Hypothalamus (tissue), 51 donors: Measurements from ENCODE around the gene ITGAE.
"Not testable (repeated sequence)": the region's sequence is repeated elsewhere in the genome, so short reads cannot be mapped to it uniquely, and the experiment has no call there.

Source experiments
- DNase-seq, 51 donors: peaks; one replicate each; lab custom pipeline; 2025; lab: John Stamatoyannopoulos, UW

The ITGAE gene

DNA sequence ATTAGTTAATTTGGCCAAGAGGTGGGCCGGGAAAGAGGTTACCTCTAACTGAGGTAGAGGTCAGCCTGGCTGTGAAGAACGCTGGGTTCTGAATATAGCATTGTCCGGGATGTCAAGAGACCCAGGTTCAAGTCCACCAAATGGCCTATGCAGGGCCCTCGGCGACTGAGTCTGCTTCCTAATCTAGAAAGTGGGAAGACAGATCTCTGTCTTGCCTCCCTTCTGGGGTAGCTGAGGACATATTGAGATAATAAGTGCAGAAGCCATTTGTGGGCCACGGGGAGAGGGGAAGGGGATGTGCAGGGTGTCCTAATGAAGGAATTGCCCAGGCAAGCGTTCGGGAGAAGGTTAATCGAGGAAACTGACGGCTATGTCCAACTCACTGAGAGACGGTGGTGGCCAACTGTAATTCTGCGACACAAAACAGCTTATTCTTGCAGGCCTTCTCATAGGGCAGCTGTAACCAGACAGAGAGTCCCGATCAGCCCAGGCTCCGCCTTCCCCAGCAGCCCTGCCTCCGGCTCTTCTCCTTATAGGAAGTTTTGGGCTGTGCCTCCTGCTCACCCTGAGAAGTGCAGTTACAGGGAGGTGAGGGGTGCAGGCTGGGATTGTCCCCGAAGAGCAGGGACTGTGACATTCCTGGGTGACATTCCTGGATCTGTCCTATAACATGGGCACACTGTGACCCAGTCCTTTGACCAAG is 61.4 kb downstream of the ITGAE start:
- DNase-seq = peak in 1 of 51 donors; percentile 10

DNA sequence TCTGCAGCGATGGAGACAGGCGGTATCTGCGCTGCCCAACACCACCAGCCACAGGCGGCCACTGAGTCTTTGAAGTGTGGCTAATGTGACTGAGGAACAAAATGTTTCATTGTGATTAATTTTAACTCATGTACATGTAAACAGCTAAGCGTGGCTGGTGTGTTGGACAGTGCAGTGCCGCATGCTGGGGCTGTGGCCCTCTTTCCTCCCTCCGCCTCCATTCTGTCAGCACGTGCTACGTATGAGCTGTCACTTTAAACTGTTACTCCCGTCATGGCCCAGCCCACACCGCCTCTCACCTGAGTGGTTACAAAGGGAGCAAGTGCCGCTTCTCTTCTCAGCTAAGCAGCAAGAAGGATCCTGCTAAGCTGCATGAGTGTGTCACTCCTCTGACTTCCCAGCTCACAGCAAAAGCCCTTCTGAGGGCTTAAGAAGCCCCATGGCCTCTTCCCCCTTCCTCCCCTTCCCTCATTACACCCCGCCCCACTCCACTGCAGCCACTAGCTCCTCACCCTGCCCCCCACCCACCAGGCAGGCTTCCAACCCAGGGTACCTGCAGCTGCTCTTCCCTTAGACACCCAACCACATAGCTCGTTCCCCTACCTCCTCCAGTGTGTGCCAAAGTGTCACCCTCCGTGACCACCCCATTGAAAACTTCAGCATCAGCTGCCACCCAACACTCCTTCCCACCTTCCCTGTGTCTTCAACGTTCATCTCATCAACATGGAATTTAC is 62.3 kb downstream of the ITGAE start:
- DNase-seq = peak in 25 of 51 donors; percentile 10 to 72 (median 26)

DNA sequence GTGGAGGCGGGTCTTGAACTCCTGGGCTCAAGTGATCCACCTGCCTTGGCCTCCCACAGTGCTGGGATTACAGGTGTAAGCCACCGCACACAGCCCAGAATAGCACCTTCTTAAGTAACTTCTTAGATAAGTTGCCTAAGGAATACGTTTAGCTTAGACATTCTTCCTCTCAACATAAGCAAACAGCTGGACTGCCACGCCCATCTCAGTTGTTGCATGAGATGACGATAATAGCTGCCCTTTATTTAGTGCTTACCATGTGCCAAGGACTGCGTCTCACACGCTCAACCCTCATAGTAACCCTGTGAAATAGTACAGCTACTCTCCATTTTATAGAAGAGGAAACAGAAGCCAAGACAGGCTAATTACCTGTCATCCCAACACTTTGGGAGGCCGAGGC is 65.5 kb downstream of the ITGAE start:
- no peak for DNase-seq

DNA sequence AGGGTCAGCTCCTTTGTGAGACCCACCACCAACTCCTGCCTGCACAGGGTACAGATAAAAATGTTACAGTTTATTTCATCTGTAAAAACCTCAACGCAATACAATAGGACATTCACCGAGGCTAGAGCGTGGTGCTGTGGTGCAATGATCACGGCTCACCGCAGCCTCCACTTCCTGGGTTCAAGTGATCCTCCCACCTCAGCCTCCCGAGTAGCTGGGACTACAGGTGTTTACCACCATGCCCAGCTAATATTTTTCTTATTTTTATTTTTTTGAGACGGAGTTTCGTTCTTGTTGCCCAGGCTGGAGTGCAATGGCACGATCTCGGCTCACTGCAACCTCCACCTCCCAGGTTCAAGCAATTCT is 66.1 kb downstream of the ITGAE start:
- not testable (repeated sequence) for DNase-seq

DNA sequence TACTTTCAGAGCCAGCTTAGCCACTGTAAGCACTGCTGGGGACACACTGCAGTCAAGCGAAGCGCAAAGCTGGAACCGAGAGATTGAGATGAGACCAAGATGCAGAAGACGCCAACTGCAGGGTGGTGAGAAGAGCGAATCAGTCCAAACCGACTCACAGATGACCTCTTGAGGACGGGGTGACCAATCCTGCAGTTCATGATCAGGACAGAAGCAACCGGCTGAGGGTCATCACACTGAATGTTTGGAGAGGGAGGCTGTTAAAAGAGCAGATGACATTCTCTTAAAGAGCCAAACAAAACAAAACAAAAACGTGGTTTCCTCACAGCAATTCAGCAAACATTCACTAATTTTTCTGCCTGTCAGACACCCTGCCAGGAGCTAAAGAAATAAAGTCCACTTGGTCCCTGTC is 68.8 kb downstream of the ITGAE start:
- no peak for DNase-seq

DNA sequence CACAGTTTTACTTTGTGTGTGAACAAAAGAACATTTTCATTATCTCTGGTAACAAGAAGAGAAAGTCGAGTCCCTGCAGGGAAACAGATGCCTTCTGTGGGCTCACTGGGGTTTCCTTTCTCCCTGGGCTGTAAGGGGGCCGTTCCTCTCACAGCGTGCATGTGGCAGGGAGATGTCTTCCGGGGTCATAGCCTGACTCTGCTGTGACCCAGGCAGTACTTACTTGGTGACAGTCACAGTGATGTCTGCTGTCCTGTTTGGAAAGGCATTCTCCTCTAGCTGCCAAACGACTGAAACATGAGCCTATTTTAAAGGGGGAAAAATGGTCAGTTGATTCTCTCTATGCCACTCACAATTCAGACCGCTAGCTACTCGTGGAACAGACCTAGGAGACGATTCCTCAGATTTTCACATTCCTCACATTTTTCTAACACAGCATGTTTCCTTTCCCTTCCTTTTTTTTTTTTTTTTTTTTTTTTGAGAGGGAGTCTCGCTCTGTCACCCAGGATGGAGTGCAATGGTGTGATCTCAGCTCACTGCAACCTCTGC is 70.0 kb downstream of the ITGAE start:
- no peak for DNase-seq

DNA sequence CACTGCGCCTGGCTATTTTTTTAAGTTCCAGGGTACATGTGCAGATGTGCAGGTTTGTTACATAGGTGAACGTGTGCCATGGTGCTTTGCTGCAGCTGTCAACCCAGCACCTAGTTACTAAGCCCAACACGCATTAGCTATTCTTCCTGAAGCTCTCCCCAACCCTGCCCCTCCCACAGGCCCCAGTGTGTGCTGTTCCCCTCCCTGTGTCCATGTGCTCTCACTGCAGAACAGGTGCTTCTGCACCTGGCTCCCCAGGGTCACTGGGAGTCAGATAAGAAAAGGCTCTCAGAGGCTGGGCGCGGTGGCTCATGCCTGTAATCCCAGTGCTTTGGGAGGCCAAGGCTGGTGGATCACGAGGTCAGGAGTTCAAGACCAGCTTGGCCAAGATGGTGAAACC is 71.1 kb downstream of the ITGAE start:
- DNase-seq = no peak

DNA sequence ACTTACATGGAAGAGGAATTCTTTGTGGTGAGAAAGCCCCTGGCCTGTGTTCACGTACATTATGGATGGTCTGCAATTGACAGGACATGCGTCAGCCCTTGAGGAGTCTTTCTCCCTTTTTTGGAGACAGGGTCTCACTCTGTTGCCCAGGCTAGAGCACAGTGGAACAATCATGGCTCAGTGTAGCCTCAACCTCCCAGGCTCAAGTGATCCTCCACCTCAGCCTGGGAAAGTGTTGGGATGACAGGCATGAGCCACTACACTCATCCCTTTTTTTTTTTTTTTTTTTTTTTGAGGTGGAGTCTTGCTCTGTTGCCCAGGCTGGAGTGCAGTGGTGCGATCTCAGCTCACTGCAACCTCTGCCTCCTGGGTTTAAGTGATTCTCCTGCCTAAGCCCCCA is 72.9 kb downstream of the ITGAE start:
- not testable (repeated sequence) for DNase-seq

DNA sequence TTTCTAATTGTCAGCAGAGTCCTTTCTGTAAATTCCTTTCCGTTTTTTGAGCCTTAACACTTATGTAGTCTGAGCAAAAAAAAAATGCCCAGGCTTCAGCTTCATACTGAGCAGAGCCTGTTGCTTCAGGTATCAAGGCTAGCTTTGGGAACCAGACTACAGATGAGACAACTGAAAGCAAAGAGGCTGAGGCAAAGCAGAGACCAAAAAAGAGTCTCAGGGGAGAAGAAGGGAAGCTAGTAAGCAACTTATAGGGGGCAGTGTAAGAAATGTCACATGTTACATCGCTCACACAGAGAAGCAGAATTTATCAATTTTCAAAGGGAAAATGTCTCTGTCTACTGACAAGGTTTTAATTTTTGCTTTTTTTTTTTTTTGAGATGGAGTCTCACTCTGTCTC is 73.9 kb downstream of the ITGAE start:
- no peak for DNase-seq

DNA sequence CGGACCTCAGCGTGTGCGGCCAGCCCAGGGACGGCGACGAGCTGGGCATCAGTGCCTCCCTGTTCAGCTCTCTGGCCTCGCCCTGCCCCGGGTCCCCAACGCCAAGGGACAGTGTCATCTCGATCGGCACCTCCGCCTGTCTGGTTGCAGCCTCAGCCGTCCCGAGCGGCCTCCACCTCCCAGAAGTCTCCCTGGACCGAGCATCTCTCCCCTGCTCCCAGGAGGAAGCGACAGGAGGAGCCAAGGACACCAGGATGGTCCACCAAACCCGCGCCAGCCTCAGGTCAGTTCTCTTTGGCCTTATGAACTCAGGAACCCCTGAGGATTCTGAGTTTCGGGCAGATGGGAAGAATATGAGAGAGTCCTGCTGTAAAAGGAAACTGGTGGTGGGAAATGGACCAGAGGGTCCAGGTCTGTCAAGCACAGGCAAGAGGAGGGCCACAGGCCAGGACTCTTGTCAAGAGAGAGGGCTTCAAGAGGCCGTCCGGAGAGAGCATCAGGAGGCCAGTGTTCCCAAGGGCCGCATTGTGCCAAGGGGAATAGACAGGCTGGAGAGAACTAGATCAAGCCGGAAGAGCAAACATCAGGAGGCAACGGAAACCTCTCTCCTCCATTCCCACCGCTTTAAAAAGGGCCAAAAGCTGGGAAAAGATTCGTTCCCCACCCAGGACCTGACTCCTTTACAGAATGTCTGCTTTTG is 76.5 kb downstream of the ITGAE start:
- DNase-seq = no peak

DNA sequence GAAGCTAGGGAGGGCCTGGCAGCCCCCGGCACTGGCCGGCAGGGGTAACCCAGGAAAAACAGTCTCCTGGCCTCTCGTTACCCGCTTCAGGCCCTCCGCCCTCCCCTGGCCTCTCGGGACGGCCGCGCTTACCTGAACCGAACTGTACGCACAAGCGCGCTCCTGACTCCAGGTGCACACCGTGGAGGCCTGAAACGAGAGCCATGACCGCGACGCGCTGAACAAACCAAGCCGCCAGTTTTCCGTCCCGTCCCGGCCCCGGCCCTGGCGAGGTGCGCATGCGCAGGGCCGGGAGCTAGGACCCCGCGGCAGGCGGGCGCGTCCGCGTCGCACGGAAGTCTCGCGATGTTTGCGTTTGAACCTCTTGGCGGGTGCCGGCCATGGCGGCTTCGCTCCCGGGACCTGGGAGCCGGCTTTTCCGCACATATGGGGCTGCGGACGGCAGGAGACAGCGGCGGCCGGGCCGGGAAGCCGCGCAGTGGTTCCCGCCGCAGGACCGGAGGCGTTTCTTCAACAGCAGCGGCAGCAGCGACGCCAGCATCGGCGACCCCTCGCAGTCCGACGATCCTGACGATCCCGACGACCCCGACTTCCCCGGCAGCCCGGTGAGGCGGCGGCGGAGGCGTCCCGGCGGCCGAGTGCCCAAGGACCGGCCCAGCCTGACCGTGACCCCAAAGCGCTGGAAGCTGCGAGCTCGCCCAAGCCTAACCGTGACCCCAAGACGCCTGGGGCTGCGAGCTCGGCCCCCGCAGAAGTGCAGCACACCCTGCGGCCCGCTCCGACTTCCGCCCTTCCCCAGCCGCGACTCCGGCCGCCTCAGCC is 77.2 kb downstream of the ITGAE start, which contains the start of gene HASPIN:
Gene HASPIN (plus strand): TSS at position 348 of the 822 bp plus-strand sequence. CDS start 33 bp downstream, at position 381.
- DNase-seq = peak; percentile 20 to 89 (median 74)

DNA sequence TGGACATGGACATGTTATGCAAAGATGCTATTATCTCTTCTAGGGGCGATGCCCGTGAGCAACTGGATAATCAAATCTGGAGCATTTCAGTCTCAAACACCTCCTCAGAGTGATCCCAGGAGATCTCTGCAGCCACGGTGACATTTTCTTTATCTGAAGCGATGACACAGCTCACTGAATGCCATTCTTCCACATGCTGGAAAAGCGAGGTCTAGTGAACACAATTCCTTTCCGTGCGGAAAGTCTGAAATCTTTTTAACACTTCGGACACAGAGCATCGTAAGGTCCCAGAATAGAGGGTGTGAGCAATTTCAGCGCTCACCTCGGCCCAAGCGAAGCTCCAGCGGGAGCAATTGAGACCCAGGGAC is 77.8 kb downstream of the ITGAE start:
- peak in 3 of 51 donors; percentile 14 to 57 (median 54) for DNase-seq

DNA sequence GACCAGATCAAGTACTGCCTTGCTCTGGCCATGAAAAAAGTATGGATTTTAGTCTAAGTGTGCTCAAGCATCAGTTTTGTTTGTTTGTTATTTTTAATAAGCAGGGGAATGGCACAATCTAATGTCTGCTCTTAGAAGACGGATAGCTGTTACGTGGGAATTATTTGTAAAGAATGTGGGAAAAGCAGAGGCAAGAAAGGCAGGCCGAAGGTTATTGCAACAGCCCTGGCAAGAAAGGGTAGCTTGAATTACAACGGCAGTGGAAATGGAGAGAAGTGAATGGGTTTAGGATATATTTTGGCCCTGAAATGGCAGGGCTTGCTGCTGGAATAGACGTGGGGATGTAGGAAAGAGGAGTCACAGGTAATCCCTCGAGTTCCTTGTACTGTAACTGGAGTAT is 78.3 kb downstream of the ITGAE start:
- no peak for DNase-seq

DNA sequence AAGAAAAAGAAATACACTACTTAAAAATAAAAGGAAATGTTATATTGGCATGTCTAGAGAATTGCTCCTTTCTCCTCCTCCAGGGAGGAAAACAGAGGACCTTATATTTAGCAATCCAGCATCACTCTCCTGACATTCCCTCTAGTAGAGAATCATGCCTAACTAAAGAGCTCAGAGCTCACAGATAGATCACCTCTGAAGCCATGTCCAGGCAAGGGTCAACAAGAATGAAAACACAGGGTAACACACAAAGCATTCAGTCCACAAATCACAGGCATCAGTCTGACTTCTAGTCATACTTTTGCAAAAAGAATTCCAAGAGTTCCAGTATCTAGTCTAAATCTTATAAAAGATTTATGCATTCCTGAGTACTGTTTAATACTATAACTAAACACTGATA is 81.7 kb downstream of the ITGAE start:
- DNase-seq = no peak

DNA sequence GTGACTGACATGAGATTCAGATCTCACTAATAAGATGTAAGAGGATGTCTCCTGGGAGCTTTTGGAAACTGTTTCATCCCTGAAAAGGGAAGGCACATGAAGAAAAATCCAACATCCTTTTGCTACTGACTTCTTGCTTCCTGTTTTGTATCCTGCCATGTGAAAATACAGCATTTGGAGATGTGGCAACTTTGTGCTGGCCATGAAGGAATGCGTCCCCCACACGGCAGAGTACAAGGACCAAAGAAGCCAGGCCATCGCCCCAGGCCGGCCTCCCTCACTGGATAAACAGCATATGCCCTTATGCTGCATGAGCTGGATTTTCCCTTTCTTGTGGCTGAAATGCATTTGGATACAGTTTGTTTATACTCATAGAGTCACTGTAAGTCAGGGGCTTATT is 82.8 kb downstream of the ITGAE start:
- DNase-seq = no peak

DNA sequence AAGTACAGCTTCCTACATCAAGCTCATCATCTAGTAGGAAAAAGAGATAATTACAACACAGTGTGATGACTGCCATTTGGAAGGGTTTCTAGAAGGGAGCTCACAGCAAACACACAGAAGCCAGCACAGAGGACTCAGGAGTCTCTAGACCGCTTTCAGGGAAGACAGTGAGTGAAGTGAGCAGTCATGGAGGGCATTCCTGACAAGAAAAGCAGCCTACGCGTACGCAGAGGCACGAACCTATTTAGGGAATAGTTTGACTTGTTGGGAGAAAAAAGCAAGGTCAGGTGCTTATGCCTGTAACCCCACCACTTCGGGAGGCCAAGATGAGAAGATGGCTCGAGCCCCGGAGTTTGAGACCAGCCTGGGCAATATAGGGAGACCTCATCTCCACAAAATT is 85.7 kb downstream of the ITGAE start:
- no peak for DNase-seq

DNA sequence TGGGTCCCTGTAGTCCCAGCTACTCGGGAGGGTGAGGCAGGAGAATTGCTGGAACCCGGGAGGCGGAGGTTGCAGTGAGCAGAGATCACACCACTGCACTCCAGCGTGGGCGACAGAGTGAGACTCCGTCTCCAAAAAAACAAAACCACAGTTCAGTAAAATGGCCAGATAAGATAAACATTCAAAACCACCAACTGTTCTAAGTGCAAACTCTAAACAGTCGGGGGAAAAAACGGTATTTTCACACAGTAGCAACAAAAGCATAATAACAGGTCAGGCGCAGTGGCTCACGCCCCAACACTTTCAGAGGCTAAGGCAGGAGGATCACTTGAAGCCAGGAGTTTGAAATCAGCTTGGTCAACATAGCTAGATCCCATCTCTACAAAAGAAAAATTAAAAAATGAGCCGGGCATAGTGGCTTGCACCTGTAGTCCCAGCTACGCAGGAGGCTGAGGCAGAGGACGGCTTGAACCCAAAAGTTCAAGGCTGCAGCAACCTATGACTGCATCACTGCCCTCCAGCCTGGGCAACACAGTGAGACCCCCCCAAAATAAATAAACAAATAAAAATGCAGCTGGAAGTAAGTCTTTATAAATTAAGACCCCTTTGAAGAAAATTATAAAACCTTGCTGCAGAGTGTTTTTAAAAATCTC is 88.1 kb downstream of the ITGAE start:
- DNase-seq = no peak

DNA sequence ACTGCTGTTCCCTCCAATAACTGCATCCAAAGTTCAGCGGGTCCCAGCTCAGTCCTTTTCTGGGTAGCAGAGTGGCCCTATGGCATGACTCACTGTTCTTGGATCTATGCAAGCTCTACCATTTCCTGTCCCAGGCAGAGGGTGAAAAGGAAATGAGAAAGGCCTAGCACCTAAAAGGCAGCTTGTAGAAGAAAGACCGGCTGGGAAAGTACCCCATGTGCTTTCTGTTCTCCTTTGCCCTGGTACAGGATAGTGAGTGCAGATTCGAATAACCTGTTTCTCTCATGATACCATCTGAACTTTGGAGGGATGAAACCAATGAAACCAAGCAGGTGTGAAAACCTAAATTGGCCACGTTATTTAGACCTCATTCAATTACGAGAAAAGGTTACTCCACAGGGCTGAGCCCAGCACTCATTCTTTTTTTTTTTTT is 90.0 kb downstream of the ITGAE start:
- no peak for DNase-seq

DNA sequence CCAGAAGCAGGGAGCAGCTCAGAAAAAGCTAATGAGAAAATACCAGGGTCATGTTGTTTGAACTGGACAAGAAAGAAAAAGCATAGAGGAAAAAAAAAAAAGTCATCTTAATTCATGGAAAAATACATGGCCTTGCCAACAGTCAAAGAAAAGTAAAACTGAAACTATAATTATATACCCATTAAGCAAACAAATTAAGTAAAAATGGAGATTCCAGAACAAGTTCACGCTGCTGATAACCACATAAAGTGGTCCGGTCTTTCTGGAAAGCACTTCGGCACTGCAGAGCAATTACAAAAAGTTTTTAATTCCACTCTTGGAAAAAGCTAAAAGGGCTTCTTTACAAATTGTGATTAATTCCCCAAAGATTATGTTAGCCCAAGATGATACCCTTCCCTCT is 92.6 kb downstream of the ITGAE start:
- no peak for DNase-seq

DNA sequence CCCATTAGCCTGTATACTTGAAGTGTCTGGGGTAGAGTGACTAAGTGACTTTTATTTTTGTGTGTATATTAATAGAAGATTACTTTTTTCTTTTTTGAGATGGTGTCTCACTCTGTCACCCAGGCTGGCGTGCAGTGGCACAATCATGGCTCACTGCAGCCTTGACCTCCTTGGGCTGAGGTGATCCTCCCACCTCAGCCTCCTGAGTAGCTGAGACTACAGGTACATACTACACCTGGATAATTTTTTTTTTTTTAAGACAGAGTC is 95.3 kb downstream of the ITGAE start:
- DNase-seq = not testable (repeated sequence)
